OCI-LY3 (cell line): ENCODE measurements around the gene GALNT2.

ENCODE experiments used
- H2AFZ ChIP-seq: fragments of 200-600, 300-600 bp; shearing (Covaris generic); 2 replicates; pipeline ENCODE4 v1.6.0; 2014; ENCODE audit warnings: antibody characterized with exemption, low read depth, low read length
- H3K27ac ChIP-seq: fragments of 200-600, 300-600 bp; sonication (generic); 2 replicates; pipeline ENCODE4 v1.5.1; 2014; ENCODE audit warnings: mild to moderate bottlenecking, low read length, moderate library complexity, mixed read lengths
- H3K27me3 ChIP-seq: fragments of 200-600, 300-600 bp; sonication (generic); 2 replicates; pipeline ENCODE4 v1.6.1; 2014; ENCODE audit warnings: low read depth, low read length, mixed read lengths
- H3K36me3 ChIP-seq: fragments of 200-600, 300-600 bp; sonication (generic); replicated peaks from 2 replicates; pipeline ENCODE3; 2014; ENCODE audit warnings: low read depth, low read length, mixed read lengths
- H3K4me1 ChIP-seq: fragments of 300-600, 200-600 bp; sonication (generic); 2 replicates; pipeline ENCODE4 v1.6.1; 2014; ENCODE audit warnings: low read length, mixed read lengths
- H3K4me2 ChIP-seq: fragments of 200-600, 300-600 bp; sonication (generic); 2 replicates; pipeline ENCODE4 v1.6.1; 2014; ENCODE audit warnings: low read length, mixed read lengths
- H3K4me3 ChIP-seq: fragments of 300-600, 200-600 bp; sonication (generic); 2 replicates; pipeline ENCODE4 v1.5.1; 2014; ENCODE audit warnings: antibody characterized with exemption, mild to moderate bottlenecking, low read length, moderate library complexity
- H3K79me2 ChIP-seq: fragments of 300-600, 200-600 bp; shearing (Covaris generic); 2 replicates; pipeline ENCODE4 v1.6.1; 2014; ENCODE audit warnings: mild to moderate bottlenecking, low read length, mixed read lengths
- H3K9ac ChIP-seq: fragments of 300-600, 200-600 bp; shearing (Covaris generic); 2 replicates; pipeline ENCODE4 v1.6.0; 2014; ENCODE audit warnings: mild to moderate bottlenecking, low read length, moderate library complexity
- H3K9me3 ChIP-seq: fragments of 200-600, 300-600 bp; shearing (Covaris generic); 2 replicates; pipeline ENCODE4 v1.6.1; 2014; ENCODE audit warnings: low read length, mixed read lengths; ENCODE audit not compliant: insufficient read depth
- H4K20me1 ChIP-seq: fragments of 200-600, 300-600 bp; sonication (generic); 2 replicates; pipeline ENCODE4 v1.6.1; 2016; ENCODE audit warnings: low read length, mixed read lengths; ENCODE audit not compliant: insufficient read depth
- CTCF ChIP-seq: fragments of 200-600, 300-600 bp; sonication (generic); IDR thresholded peaks from 2 replicates; pipeline ENCODE4 v1.5.1; 2014; ENCODE audit warnings: antibody characterized with exemption, low read length, low read depth
- EZH2phosphoT487 ChIP-seq: fragments of 200-600 bp; shearing (Covaris generic); IDR thresholded peaks from 2 replicates; pipeline ENCODE4 v1.6.1; 2018; ENCODE audit warnings: antibody characterized with exemption, mixed run types, low read depth

Gene GALNT2

GRCh38 chr1:230240446-230241086 lies 173.5 kb downstream of the GALNT2 start:
- no peak for TF ChIP-seq CTCF
- TF ChIP-seq EZH2phosphoT487 = no peak

GRCh38 chr1:230242326-230242725 lies 175.3 kb downstream of the GALNT2 start:
- TF ChIP-seq CTCF (no peak), EZH2phosphoT487 (no peak)
- Histone ChIP-seq H3K36me3 (peaks cover 1% of the 10 kb centered on the region), H3K4me3 (no peak overlapping the region), H2AFZ (no peak overlapping the region), H3K9ac (no peak overlapping the region), H3K27me3 (no peaks in the 10 kb centered on the region), H3K4me2 (no peak overlapping the region), H4K20me1 (no peaks in the 10 kb centered on the region), H3K9me3 (no peaks in the 10 kb centered on the region), H3K79me2 (no peaks in the 10 kb centered on the region), H3K4me1 (no peaks in the 10 kb centered on the region), H3K27ac (no peak overlapping the region)

More at GRCh38 chr1:230240446-230241086, 173.5 kb downstream of the GALNT2 start:
- Histone ChIP-seq H2AFZ (no peak overlapping the region), H3K4me2 (no peak overlapping the region), H3K36me3 (peaks cover 4% of the 10 kb centered on the region), H3K27ac (no peak overlapping the region), H3K9ac (no peak overlapping the region), H4K20me1 (peaks cover 3% of the 10 kb centered on the region; the same call in 1 of the 2 replicates), H3K27me3 (no peaks in the 10 kb centered on the region), H3K4me3 (no peak overlapping the region), H3K4me1 (no peaks in the 10 kb centered on the region), H3K9me3 (no peaks in the 10 kb centered on the region), H3K79me2 (no peaks in the 10 kb centered on the region)

DNA sequence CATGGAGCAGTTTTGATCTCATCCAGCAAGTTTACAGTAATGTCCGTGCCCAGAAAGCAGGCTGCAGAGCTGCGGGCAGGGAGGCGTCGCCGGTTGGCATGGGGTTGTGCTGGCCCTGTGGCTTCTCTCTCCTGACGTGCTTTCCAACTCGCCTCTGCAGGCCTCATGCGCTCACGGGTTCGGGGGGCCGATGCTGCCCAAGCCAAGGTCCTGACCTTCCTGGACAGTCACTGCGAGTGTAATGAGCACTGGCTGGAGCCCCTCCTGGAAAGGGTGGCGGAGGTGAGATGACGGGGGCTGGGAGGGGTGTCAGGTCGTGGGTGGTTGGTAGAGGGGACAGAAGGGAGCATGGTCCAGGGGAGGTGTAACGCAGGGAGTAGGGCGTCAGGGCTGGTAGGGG lies 176.1 kb downstream of the GALNT2 start:
- no peaks in the 10 kb centered on the region for H3K79me2 ChIP-seq
- H3K9me3 ChIP-seq = no peaks in the 10 kb centered on the region
- no peak overlapping the region for H3K9ac ChIP-seq
- no peaks in the 10 kb centered on the region for H3K27me3 ChIP-seq
- H3K36me3 ChIP-seq = no peaks in the 10 kb centered on the region
- no peak overlapping the region for H2AFZ ChIP-seq
- no peak overlapping the region for H3K4me3 ChIP-seq
- H3K27ac ChIP-seq = no peak overlapping the region
- TF ChIP-seq CTCF (no peak), EZH2phosphoT487 (no peak)
- no peak overlapping the region for H3K4me2 ChIP-seq
- no peaks in the 10 kb centered on the region for H4K20me1 ChIP-seq
- H3K4me1 ChIP-seq = no peaks in the 10 kb centered on the region

- H3K36me3 ChIP-seq = no peaks in the 10 kb centered on the region
- no peak overlapping the region for H3K4me3 ChIP-seq
- H3K27ac ChIP-seq = no peak overlapping the region
- no peaks in the 10 kb centered on the region for H3K79me2 ChIP-seq
- no peaks in the 10 kb centered on the region for H4K20me1 ChIP-seq
- no peaks in the 10 kb centered on the region for H3K9me3 ChIP-seq
- no peak overlapping the region for H3K4me2 ChIP-seq
- no peaks in the 10 kb centered on the region for H3K4me1 ChIP-seq
- TF ChIP-seq EZH2phosphoT487 (no peak), CTCF (no peak)
- no peak overlapping the region for H2AFZ ChIP-seq
- no peaks in the 10 kb centered on the region for H3K27me3 ChIP-seq
- H3K9ac ChIP-seq = no peak overlapping the region
These were observed 176.7 kb downstream of the GALNT2 start for GRCh38 chr1:230243583-230244353.
